GM12892 (cell line): Measurements from ENCODE around the gene JUN.

ENCODE experiments used
- POLR2A ChIP-seq: IDR thresholded peaks from 2 replicates; pipeline ENCODE4 v1.6.1; 2011; ENCODE audit warnings: low read depth, low read length, control low read depth
- TAF1 ChIP-seq: IDR thresholded peaks from 2 replicates; pipeline ENCODE4 v1.6.1; 2011; ENCODE audit warnings: low read depth, mild to moderate bottlenecking, control low read depth, low read length, borderline replicate concordance

DNA sequence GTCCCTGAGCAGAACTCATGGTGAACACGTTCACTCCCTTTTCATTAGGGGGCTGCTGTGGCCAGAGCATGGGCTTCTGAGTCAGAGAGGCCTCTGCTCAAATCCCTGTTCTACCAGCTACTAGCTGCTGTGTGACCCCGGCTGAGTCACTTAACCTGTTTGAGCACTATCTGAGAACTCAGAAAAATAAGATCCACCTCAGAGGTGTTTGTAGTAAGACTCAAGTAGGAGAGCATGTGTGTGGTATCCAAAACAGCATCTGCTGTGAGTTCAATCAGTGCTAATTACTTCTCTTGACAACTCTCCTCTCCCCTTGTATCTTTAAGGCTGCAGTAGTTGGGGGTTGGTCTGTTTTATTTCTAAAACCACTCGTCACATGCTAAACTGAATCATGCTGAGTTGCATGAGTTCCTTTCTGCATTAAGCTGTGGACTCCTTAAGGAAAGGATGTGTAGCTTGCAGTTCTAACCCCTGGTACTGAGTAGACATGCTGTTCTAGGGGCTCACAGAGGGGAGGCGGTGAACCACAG lies 39.7 kb upstream of the JUN start:
- no peak for TF ChIP-seq POLR2A
- TF ChIP-seq TAF1: no peak
